Muscle layer of duodenum (tissue), 2 donors: ENCODE measurements around the gene ITPR2.
"Not testable (repeated sequence)": the region's sequence is repeated elsewhere in the genome, so short reads cannot be mapped to it uniquely, and the experiment has no call there.

ENCODE experiments used
- H3K27ac ChIP-seq: one replicate; pipeline ENCODE4 v1.7.0; 2013; ENCODE audit warnings: mild to moderate bottlenecking, low read length
- H3K27me3 ChIP-seq: one replicate; pipeline ENCODE4 v1.7.0; 2013; ENCODE audit warnings: low read depth, mild to moderate bottlenecking, control low read depth, low read length
- H3K36me3 ChIP-seq, 2 donors: one replicate each; pipeline ENCODE4 v1.7.0; 2013; ENCODE audit warnings: low read length in 2 of 2, control low read depth in 1 of 2, mild to moderate bottlenecking in 1 of 2; ENCODE audit not compliant: insufficient read depth in 2 of 2, control insufficient read depth in 1 of 2
- H3K4me1 ChIP-seq, 2 donors: one replicate each; pipeline ENCODE4 v1.7.0; 2013; ENCODE audit warnings: low read length in 2 of 2, mild to moderate bottlenecking in 2 of 2, control low read depth in 1 of 2, moderate library complexity in 1 of 2; ENCODE audit not compliant: insufficient read depth in 2 of 2, control insufficient read depth in 1 of 2
- H3K4me3 ChIP-seq, 2 donors: one replicate each; pipeline ENCODE4 v1.7.0; 2013; ENCODE audit warnings: low read length in 2 of 2, low read depth in 1 of 2, mild to moderate bottlenecking in 1 of 2
- H3K9me3 ChIP-seq, 2 donors: one replicate each; pipeline ENCODE4 v1.7.0; 2013; ENCODE audit warnings: low read length in 2 of 2, control low read depth in 1 of 2, mild to moderate bottlenecking in 1 of 2; ENCODE audit not compliant: control insufficient read depth in 1 of 2
- donor health status: healthy.

Gene ITPR2

DNA sequence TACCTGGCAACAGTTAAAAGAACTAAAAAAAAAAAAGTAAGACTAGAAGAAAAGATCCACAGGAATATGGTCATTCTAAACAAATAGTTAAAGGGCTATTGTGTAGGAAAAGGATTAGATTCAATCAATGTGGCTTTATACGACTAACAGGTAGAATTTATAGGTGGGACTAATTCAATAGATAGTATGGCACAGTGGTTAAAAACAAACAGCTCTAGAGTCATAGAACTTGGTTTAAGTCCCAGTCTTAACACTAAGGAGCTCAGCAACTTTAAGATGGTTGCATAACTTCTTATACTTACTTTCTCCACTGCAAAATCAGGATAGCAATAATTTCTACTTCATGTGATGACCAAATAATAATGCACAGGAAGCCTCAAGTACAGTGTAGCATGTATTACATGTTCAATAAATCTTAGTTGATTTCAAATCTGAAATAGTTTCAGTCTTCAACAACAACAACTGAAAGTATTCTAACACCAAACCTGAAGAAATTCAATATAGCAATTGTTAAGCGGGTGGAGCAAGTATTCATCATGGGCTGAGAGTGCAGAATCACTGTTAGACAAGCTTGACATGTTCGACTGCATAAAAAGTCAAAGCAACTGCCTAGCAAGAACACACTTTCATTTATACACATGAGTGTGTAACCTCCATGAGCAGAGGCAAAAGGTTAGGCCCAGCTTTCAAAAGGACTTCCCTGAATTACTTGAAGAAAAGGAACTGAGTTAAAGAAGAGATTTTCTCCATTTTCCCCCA, 50.4 kb downstream of the ITPR2 start:
- H3K4me3 ChIP-seq, result no peak overlapping the region
- H3K27ac ChIP-seq, result no peak overlapping the region
- H3K27me3 ChIP-seq, result no peaks in the 10 kb centered on the region
- peaks cover 0 to 10% of the 10 kb centered on the region in 2 donors for H3K36me3 ChIP-seq
- H3K4me1 ChIP-seq, result peaks cover 0 to 7% of the 10 kb centered on the region in 2 donors
- peaks cover 0 to 4% of the 10 kb centered on the region in 2 donors for H3K9me3 ChIP-seq

DNA sequence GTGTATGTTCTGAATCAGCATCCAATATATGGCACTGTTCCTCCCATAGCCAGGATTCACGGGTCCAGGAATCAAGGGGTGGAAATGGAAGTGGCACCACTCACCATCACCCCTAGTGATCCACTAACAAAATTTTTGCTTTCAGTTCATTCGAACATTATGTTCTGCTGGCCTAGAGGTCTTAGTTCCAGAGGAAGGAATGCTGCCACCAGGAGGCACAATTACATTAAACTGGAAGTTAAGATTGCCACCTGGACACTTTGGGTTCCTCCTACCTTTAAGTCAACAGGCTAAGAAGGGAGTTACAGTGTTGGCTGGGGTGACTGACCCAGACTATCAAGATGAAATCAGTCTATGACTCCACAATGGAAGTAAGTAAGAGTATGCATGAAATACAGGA, 52.3 kb downstream of the ITPR2 start:
- not testable (repeated sequence) for H3K27me3 ChIP-seq, H3K27ac ChIP-seq, H3K4me3 ChIP-seq, H3K4me1 ChIP-seq
- Histone ChIP-seq H3K36me3 (peaks cover 0 to 11% of the 10 kb centered on the region in 2 donors), H3K9me3 (peaks cover 0 to 16% of the 10 kb centered on the region in 2 donors)

DNA sequence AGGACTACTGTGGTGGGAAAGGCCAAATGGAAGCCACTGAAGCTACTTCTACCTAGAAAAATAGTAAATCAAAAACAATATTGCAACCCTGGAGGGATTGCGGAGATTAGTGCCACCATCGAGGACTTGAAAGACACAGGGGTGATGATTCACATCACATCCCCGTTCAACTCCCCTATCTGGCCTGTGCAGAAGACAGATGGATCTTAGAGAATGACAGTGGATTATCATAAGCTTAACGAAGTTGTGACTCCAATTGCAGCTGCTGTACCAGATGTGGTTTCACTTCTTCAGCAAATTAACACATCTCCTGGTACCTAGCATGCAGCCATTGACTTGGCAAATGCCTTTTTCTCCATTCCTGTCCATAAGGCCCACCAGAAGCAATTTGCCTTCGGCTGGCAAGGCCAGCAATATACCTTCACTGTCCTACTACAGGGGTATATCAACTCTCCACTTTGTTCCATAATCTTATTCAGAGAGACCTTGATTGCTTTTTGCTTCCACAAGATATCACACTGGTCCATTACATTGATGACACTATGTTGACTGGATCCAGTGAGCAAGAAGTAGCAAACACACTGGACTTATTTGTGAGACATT, 54.7 kb downstream of the ITPR2 start:
- not testable (repeated sequence) for H3K27me3 ChIP-seq, H3K4me3 ChIP-seq, H3K4me1 ChIP-seq, H3K27ac ChIP-seq
- peaks cover 0 to 11% of the 10 kb centered on the region in 2 donors for H3K36me3 ChIP-seq
- peaks cover 0 to 16% of the 10 kb centered on the region in 2 donors for H3K9me3 ChIP-seq

DNA sequence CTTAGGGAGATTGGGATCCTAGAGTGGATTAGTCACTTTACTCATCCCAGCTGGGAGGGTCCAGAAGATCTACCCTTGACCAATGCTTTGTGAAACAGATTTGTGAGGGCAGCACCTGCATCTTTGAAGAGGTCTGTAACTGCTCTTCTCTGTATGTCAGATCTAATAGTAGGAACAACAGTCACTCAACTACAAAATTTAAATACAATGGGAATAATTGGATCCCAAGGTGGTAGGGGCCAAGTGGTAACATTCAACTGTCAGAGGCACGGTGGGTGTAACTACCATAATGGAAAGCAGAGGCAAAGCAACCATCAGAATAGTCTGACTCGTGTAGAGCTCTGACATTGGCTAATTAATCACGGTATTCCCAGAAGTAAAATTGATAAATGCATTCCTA, 55.8 kb downstream of the ITPR2 start:
- Histone ChIP-seq H3K4me1 (no peaks in the 10 kb centered on the region), H3K36me3 (peaks cover 0 to 11% of the 10 kb centered on the region in 2 donors), H3K9me3 (peaks cover 0 to 16% of the 10 kb centered on the region in 2 donors), H3K27me3 (no peaks in the 10 kb centered on the region), H3K27ac (no peak overlapping the region), H3K4me3 (no peak overlapping the region)

DNA sequence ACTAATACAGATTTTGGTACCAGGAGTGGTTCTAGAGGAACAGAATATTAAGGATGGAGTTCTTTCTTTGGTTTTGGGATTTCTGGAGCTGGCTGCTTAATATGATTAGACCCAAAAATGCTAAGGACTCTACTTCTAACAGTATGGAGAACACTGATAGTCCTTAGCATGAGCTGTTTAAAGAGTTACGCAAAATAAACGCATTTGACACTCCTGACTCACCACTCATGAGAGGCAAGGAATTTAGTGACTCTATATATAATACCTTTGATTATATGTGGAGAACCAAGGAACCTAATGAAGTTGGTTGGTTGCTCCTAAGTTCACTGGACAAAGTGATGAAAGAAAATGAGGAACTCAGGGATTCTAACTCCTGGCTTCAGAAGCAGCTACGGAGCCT, 57.0 kb downstream of the ITPR2 start:
- H3K27ac ChIP-seq, H3K4me1 ChIP-seq, H3K27me3 ChIP-seq, H3K4me3 ChIP-seq: not testable (repeated sequence)
- peaks cover 0 to 16% of the 10 kb centered on the region in 2 donors for H3K9me3 ChIP-seq
- H3K36me3 ChIP-seq, result peaks cover 0 to 11% of the 10 kb centered on the region in 2 donors

DNA sequence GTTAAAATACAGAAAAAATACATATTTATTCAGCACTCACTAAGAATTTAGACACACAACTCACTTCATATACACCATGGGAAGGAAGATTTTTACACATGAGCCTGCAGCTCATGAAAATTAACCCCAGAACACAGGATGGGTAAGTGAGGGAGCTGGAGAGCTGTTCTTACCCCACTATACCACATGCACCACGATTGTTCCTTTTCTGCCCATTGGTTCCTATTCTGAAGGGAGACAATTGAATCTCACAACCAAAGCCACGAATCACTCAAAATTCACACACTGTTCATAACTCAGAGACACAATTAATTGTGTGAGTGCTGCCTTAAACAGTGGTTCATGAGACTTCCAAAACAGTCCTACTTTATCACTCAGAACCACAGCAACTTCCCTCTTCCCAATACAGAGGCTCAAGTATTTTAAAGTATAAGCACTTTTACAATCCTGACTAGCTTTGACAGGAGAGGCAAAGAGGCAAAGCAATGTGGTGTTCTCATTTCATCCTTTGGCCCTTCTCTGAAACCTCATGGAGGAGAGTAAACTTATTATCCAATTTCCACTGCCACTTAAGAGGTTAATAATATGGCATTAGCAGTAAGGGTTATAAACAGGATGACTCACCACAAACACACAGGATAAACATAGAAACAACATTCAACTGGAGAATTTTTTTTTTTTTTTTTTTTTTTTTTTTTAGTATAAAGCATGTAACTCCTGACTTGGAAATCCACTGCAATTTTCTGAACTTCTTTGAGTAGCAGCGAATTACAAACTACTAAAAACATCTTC, 59.5 kb downstream of the ITPR2 start:
- Histone ChIP-seq H3K36me3 (peaks cover 0 to 11% of the 10 kb centered on the region in 2 donors), H3K27me3 (no peaks in the 10 kb centered on the region), H3K9me3 (peaks cover 0 to 16% of the 10 kb centered on the region in 2 donors), H3K4me1 (peaks cover 6 to 17% of the 10 kb centered on the region in 2 donors), H3K27ac (no peak overlapping the region), H3K4me3 (no peak overlapping the region)

DNA sequence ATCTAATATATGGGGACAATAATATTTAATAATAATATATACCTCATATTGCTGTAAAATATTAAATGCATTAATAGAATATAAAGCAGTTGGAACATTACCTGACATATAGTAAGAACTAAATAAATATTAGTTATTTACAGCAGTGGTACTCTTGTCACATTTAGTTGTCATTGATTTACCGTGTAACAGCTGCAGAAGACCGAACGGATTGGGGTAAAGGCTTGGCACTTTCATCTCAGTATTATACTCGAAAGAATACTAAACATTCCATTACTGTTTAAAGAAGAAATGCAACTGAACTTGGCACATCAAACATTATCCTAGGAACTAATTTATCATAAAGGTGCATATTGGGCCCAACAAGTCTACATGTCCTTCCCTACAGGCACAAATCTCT, 61.1 kb downstream of the ITPR2 start:
- Histone ChIP-seq H3K4me3 (no peak overlapping the region), H3K36me3 (no peaks in the 10 kb centered on the region), H3K4me1 (peaks cover 6 to 17% of the 10 kb centered on the region in 2 donors), H3K27me3 (no peaks in the 10 kb centered on the region), H3K9me3 (peaks cover 0 to 5% of the 10 kb centered on the region in 2 donors), H3K27ac (no peak overlapping the region)

DNA sequence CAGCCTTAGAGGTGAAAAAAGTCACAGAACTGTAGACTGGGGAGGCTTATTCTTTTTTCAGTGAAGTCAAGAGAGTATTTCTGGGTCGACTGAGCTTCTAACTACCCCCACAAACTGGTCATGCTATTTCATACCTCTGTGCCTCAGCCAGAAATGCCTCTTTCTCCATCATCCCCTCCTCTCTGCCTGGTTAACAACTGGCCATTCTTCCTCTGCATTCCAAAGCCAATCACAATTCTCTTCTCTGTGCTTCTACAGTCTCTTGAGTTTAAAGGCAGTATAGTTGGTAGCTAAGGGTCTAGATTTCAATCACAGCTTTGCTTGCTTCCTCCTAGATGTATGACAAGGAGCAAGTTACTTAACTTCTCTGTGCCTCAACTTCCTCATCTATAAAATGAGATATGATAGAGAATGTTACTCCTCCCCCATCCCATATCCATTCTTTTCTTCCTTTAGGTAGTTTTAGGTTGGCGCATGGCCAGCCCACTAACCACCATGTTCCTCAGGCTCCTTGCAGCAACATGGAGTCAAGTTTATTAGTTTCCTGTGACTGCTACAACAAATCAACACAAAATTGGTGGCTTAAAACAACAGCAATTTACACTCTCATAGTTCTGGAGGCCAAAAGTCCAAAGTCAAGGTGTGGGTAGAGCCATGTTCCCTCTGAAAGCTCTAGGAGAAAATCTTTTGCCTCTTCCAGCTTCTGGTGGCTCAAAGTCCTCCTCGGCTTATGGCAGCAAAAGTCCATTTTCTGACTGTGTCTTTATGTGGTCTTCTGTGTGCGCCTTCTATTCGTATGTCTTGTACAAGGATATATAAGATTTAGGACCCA, 62.5 kb downstream of the ITPR2 start:
- no peaks in the 10 kb centered on the region for H3K36me3 ChIP-seq
- H3K27me3 ChIP-seq, result no peaks in the 10 kb centered on the region
- H3K4me1 ChIP-seq, result peaks cover 6 to 17% of the 10 kb centered on the region in 2 donors
- H3K27ac ChIP-seq, result peak overlapping the region; percentile 12
- no peak overlapping the region for H3K4me3 ChIP-seq
- no peaks in the 10 kb centered on the region for H3K9me3 ChIP-seq

DNA sequence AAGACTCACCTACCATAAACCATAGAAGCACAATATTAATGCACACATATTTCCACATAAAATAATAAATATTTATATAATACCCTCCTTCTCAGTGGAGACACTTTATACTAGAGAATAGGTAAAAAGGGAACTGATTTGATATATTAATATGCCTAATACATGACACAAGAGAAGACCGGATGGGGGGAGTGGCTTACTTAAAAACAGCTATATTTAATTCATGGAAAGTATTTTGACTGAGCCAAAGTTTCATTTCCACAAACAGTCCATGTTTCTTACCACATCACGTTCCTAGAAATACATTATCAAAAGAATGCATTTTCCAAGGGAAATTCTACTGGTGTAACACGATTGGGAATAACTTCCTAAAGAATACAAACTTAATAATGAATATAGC, 63.4 kb downstream of the ITPR2 start:
- H3K27me3 ChIP-seq, result no peaks in the 10 kb centered on the region
- H3K36me3 ChIP-seq, result no peaks in the 10 kb centered on the region
- H3K4me1 ChIP-seq, result peaks cover 6 to 17% of the 10 kb centered on the region in 2 donors
- no peak overlapping the region for H3K27ac ChIP-seq
- H3K9me3 ChIP-seq, result no peaks in the 10 kb centered on the region
- H3K4me3 ChIP-seq, result no peak overlapping the region

DNA sequence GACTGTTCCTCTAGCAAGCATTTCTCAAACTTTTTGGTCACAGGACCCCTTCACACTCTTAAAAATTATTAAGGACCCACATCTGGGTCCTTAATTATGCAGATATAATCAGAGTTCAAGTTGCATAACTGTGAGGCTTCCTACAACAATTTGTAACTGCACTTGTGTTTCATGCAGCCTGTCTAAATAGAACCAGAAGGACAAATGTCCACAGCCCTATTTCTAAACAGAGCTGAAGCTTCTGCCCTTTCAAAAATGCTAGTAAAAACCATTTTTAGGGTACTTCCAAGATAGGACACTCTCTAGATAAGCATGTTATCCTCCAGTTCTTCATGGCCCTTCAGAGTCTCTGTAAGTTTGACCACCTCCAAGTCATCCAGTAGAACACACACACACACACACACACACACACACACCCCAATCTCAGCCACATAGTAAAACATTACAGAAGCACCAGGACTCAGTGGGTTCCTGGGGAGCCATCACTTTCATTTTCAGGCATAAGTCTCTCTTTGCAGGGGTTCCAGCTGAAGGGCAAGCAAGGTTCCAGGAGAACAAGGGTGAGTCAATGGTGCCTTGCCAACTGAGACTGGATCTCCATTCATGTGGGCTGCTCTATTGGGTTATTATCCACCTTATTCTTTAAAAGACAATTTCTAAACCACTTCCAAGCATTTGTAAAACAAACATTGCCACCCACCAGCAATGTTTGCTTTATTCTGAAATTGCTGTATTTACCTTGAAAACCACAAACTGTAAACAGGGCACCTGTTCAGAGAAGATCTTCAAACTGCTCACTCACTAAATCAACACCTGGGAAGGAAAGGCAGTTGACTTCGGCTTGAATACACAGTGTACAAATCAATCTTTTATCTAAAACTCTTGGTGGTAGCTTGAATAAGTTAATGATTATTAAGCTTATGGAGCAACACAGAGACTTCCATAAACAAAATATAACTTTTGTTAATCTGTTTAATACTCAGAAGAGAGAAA, 64.1 kb downstream of the ITPR2 start:
- no peak overlapping the region for H3K27ac ChIP-seq
- no peaks in the 10 kb centered on the region for H3K36me3 ChIP-seq
- no peak overlapping the region for H3K4me3 ChIP-seq
- H3K9me3 ChIP-seq, result no peaks in the 10 kb centered on the region
- peaks cover 6 to 17% of the 10 kb centered on the region in 2 donors for H3K4me1 ChIP-seq
- H3K27me3 ChIP-seq, result no peaks in the 10 kb centered on the region
